Measurements from ENCODE around the gene LMO3.
A peak's percentile ranks its signal among the peaks of the same experiment; 100 is the strongest.

LMO3 gene

GRCh38 chr12:16599081-16599480, 6.9 kb downstream of the LMO3 start:
- no peak for DNase-seq

GRCh38 chr12:16594797-16595196, 11.2 kb downstream of the LMO3 start:
- DNase-seq = no peak

GRCh38 chr12:16593546-16593945, 12.4 kb downstream of the LMO3 start:
- no peak for DNase-seq

GRCh38 chr12:16590645-16591044, 15.3 kb downstream of the LMO3 start:
- DNase-seq = no peak

- no peak for DNase-seq
Observed at GRCh38 chr12:16588812-16589211, 17.1 kb downstream of the LMO3 start.

- DNase-seq = no peak
Observed at GRCh38 chr12:16587514-16587913, 18.4 kb downstream of the LMO3 start.

GRCh38 chr12:16587110-16587453, 18.9 kb downstream of the LMO3 start:
- DNase-seq = no peak

GRCh38 chr12:16586350-16587109, 19.4 kb downstream of the LMO3 start:
- DNase-seq = no peak

GRCh38 chr12:16585781-16586180, 20.2 kb downstream of the LMO3 start:
- DNase-seq = no peak

- DNase-seq = no peak
Observed at GRCh38 chr12:16583969-16584745, 21.8 kb downstream of the LMO3 start.

GRCh38 chr12:16581416-16581815, 24.5 kb downstream of the LMO3 start:
- no peak for DNase-seq

- no peak for DNase-seq
Observed at GRCh38 chr12:16579041-16579440, 26.9 kb downstream of the LMO3 start.

- peak; percentile 64 for DNase-seq
Observed at GRCh38 chr12:16573398-16574077, 32.4 kb downstream of the LMO3 start.

GRCh38 chr12:16568873-16569272, 37.1 kb downstream of the LMO3 start:
- DNase-seq = no peak

GRCh38 chr12:16564675-16565074, 41.3 kb downstream of the LMO3 start:
- no peak for DNase-seq

- no peak for DNase-seq
Observed at GRCh38 chr12:16563504-16563903, 42.5 kb downstream of the LMO3 start.

GRCh38 chr12:16562921-16563320, 43.0 kb downstream of the LMO3 start:
- no peak for DNase-seq

GRCh38 chr12:16562435-16562834, 43.5 kb downstream of the LMO3 start:
- DNase-seq = no peak

- no peak for DNase-seq
Observed at GRCh38 chr12:16560273-16560672, 45.7 kb downstream of the LMO3 start.

GRCh38 chr12:16555630-16556029, 50.3 kb downstream of the LMO3 start:
- no peak for DNase-seq

GRCh38 chr12:16553457-16553856, 52.5 kb downstream of the LMO3 start:
- DNase-seq = no peak

- no peak for DNase-seq
Observed at GRCh38 chr12:16552301-16552700, 53.7 kb downstream of the LMO3 start.

GRCh38 chr12:16545836-16546235, 60.1 kb downstream of the LMO3 start:
- DNase-seq = no peak

- no peak for DNase-seq
Observed at GRCh38 chr12:16542586-16542985, 63.4 kb downstream of the LMO3 start.

Data from eye (tissue), 1 donor.